ENCODE data around the gene BICC1. TPM values are rescaled to one million over a fixed set of nuclear protein-coding genes. Genes with fewer than 3 reads are reported as not detected.
A peak's percentile ranks its signal among the peaks of the same experiment; 100 is the strongest.

Gene BICC1
- total RNA-seq, 2 donors from 2014 or later, result 8.3 to 15.7 TPM

- Histone ChIP-seq H3K27me3 (no peaks in the 10 kb centered on the region), H3K4me1 (peaks cover 0 to 10% of the 10 kb centered on the region in 2 donors), H3K36me3 (no peaks in the 10 kb centered on the region), H3K27ac (no peak overlapping the region), H3K4me3 (no peak overlapping the region), H3K9me3 (no peaks in the 10 kb centered on the region)
- no peak for DNase-seq (ENCODE audit: low spot score)
- TF ChIP-seq CTCF (IDR thresholded peaks at IDR 0.05), result no peak
Measured at GRCh38 chr10:58481569-58482109, 31.0 kb upstream of the BICC1 start.

GRCh38 chr10:58486821-58487220, 25.9 kb upstream of the BICC1 start:
- Histone ChIP-seq H3K27ac (peak overlapping the region in 1 of 2 donors; percentile 18), H3K4me1 (no peaks in the 10 kb centered on the region), H3K9me3 (no peaks in the 10 kb centered on the region), H3K36me3 (no peaks in the 10 kb centered on the region), H3K27me3 (no peaks in the 10 kb centered on the region), H3K4me3 (no peak overlapping the region)
- no peak for DNase-seq (ENCODE audit: low spot score)
- no peak for TF ChIP-seq CTCF (IDR thresholded peaks at IDR 0.05)

- Histone ChIP-seq H3K4me3 (no peak overlapping the region), H3K36me3 (no peaks in the 10 kb centered on the region), H3K27me3 (no peaks in the 10 kb centered on the region), H3K4me1 (no peaks in the 10 kb centered on the region), H3K27ac (no peak overlapping the region), H3K9me3 (no peaks in the 10 kb centered on the region)
- no peak for DNase-seq (ENCODE audit: low spot score)
- TF ChIP-seq CTCF (IDR thresholded peaks at IDR 0.05), result no peak
Measured at GRCh38 chr10:58488921-58489320, 23.8 kb upstream of the BICC1 start.

- H3K27ac ChIP-seq, result no peak overlapping the region
- H3K9me3 ChIP-seq, result no peaks in the 10 kb centered on the region
- DNase-seq (ENCODE audit: low spot score), result no peak
- no peaks in the 10 kb centered on the region for H3K36me3 ChIP-seq
- no peak overlapping the region for H3K4me3 ChIP-seq
- no peaks in the 10 kb centered on the region for H3K27me3 ChIP-seq
- H3K4me1 ChIP-seq, result no peaks in the 10 kb centered on the region
- no peak for TF ChIP-seq CTCF (IDR thresholded peaks at IDR 0.05)
Measured at GRCh38 chr10:58502956-58503355, 9.7 kb upstream of the BICC1 start.

- Histone ChIP-seq H3K4me3 (no peak overlapping the region), H3K36me3 (no peaks in the 10 kb centered on the region), H3K27ac (no peak overlapping the region), H3K9me3 (no peaks in the 10 kb centered on the region), H3K27me3 (no peaks in the 10 kb centered on the region), H3K4me1 (no peaks in the 10 kb centered on the region)
- no peak for DNase-seq (ENCODE audit: low spot score)
- no peak for TF ChIP-seq CTCF (IDR thresholded peaks at IDR 0.05)
Measured at GRCh38 chr10:58508316-58508715, 4.4 kb upstream of the BICC1 start.
